SU-DHL-6 (cell line): Measurements from ENCODE around the gene RGP1.
A peak's percentile ranks its signal among the peaks of the same experiment; 100 is the strongest.

ENCODE experiments used
- CTCF ChIP-seq: fragments of 200-600 bp; sonication (generic); IDR thresholded peaks from one replicate; pipeline ENCODE4 v1.5.1; 2017; ENCODE audit warnings: antibody characterized with exemption, mild to moderate bottlenecking, low read length, moderate library complexity; ENCODE audit not compliant: insufficient read depth, poor library complexity, severe bottlenecking
- EZH2phosphoT487 ChIP-seq: fragments of 200-600 bp; sonication (generic), shearing (Covaris generic); conservative IDR thresholded peaks from 2 replicates; pipeline ENCODE4 v1.6.1; 2018; ENCODE audit warnings: mild to moderate bottlenecking, antibody characterized with exemption, low read length, moderate library complexity, mixed read lengths

DNA sequence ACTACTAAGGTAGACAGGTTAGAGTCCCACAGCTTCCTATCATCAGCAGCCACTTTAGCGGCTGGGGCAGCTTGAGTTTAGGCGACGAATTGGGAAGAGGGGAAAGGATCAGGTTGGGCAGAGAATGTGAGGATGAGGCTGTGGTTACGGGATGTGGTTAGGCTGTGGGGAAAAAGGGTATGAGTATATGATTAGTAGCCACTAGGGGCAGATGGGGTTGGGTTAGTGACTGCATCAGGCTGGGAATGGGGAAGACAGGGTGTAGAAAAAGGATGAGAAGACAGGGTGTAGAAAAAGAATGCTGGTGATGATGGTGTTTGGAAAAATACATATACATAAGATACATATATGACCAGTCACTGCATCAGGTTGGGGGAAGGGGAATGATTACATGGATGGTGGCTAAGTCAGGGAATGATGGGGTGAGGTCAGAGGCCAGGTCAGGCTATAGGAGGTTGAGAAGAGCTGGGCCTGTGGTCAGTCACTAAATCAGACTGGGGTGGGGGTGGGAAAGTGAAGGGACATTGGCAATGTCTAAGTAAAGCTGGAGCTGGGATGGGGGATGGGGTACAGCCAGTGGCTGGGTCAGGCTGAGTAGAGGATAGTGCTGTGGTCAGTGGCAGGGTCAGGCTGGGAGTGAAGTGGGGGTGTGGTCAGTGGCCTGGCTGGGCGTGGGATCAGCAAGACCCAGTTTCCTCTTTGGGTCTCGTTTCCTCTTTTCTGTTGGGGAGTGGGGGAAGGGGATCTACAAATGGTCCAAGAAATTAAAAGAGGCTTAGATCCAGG is 19.2 kb upstream of the RGP1 start:
- TF ChIP-seq CTCF (peak; percentile 65), EZH2phosphoT487 (no peak)
